ENCODE data around the gene RETN. TPM values are rescaled to one million over a fixed set of nuclear protein-coding genes. Genes with fewer than 3 reads are reported as not detected.

Gene RETN
- total RNA-seq, 1 experiment from 2014 or later = not detected

DNA sequence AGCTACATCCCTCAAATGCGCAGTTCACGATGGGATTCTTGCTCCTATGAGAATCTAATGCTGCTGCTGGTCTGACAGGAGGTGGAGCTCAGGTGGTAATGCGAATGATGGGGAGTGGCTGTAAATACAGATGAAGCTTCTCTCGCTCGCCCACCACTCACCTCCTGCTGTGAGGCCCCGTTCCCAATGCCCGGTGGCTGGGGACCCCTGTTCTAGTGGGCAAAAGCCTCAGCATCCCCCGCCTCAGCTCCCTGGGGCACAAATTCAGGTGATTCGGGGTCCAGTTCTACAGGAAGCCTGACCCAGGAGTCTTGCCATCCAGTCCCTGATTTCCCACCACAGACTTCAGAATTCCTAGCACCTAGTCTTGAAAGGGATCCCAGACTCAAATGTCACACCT, 3.7 kb downstream of the RETN start:
- no TSS peak for BruUV-seq (replicated peaks)
- intact Hi-C loops (cut with micrococcal nuclease; ENCODE audit: unreplicated experiment) = no loop called here
- TF ChIP-seq EZH2 (IDR thresholded peaks at IDR 0.05; ENCODE audit: borderline replicate concordance, low read depth, low read length, poor library complexity, severe bottlenecking) = no peak
- TF ChIP-seq, protein P1, sequence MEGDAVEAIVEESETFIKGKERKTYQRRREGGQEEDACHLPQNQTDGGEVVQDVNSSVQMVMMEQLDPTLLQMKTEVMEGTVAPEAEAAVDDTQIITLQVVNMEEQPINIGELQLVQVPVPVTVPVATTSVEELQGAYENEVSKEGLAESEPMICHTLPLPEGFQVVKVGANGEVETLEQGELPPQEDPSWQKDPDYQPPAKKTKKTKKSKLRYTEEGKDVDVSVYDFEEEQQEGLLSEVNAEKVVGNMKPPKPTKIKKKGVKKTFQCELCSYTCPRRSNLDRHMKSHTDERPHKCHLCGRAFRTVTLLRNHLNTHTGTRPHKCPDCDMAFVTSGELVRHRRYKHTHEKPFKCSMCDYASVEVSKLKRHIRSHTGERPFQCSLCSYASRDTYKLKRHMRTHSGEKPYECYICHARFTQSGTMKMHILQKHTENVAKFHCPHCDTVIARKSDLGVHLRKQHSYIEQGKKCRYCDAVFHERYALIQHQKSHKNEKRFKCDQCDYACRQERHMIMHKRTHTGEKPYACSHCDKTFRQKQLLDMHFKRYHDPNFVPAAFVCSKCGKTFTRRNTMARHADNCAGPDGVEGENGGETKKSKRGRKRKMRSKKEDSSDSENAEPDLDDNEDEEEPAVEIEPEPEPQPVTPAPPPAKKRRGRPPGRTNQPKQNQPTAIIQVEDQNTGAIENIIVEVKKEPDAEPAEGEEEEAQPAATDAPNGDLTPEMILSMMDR (conservative IDR thresholded peaks at IDR 0.05; ENCODE audit: low read depth, low read length) = no peak
- H3K9me3 ChIP-seq (ENCODE audit: low read depth, low read length, poor library complexity, severe bottlenecking) = no peaks in the 10 kb centered on the region
- no peak for DNase-seq (ENCODE audit: low spot score)
- ChIA-PET POLR2A (ENCODE audit: low non-redundant PET) (no interaction called here), CTCF (no interaction called here)
- no peaks in the 10 kb centered on the region for H3K27me3 ChIP-seq (replicated peaks; ENCODE audit: insufficient read depth, low read depth, low read length, poor library complexity)
- peaks cover 12% of the 10 kb centered on the region for H3K4me1 ChIP-seq (ENCODE audit: insufficient read depth, low read length, poor library complexity, severe bottlenecking)
- H3K27ac ChIP-seq (ENCODE audit: low read depth, low read length, poor library complexity, severe bottlenecking) = no peak overlapping the region
- no peaks in the 10 kb centered on the region for H3K36me3 ChIP-seq (ENCODE audit: insufficient read depth, low read length, poor library complexity, severe bottlenecking)
- no peak overlapping the region for H3K4me3 ChIP-seq (ENCODE audit: low read depth, low read length, poor library complexity, severe bottlenecking)

DNA sequence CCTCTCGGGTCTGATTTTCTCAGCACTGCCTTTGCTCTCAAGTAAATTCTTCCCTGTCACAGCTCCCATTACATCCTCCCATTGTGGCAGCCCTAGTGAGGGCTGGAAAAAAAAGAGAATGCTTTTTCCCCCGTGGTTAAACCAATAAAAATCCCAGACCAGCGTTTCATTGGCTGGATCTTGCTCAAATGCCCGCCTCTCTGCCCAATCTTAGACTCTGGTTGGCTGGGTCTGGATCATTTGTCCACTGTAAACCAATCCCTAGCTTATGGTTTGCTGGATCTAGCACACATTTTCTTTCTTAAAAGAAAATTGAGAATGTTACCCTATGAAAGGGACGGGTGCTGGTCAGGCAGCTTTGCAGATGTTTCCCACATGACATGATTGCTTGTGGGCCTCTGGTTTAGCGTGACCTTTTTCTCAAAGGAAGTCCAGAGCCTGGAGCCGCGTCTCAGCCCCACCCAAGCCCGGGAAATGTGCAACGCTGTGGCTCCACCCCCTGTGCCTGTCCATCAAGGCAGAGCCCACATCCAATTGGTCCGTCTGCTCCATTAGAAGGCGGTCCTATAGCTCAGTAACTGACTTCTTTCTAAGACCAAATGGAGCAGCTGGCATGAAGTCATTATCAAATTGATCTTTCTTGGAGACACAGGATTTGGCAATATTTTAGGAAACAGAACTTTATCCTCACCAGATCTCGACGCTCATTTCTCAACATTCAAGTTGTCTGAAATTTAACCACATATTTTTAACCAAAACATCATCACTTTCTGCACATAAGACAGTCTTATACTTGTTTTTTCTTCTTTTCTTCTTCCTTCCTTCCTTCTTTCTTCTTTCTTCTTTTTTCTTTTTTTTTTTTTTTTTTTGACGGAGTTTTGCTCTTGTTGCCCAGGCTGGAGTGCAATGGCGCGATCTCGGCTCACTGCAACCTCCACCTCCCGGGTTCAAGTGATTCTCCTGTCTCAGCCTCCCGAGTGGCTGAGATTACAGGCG, 5.5 kb downstream of the RETN start:
- H3K4me1 ChIP-seq (ENCODE audit: insufficient read depth, low read length, poor library complexity, severe bottlenecking) = peaks cover 14% of the 10 kb centered on the region
- ChIA-PET POLR2A (ENCODE audit: low non-redundant PET) (interaction anchor here (0.5 kb wide), 1 partner anchor 82 kb away, joined by 3 read pairs; no protein-coding TSS in a partner anchor), CTCF (interaction anchor here (0.7 kb wide), 1 partner anchor 25 kb away, joined by 3 read pairs; no protein-coding TSS in a partner anchor)
- no peaks in the 10 kb centered on the region for H3K36me3 ChIP-seq (ENCODE audit: insufficient read depth, low read length, poor library complexity, severe bottlenecking)
- BruUV-seq (replicated peaks) = no TSS peak
- H3K4me3 ChIP-seq (ENCODE audit: low read depth, low read length, poor library complexity, severe bottlenecking) = no peak overlapping the region
- no peaks in the 10 kb centered on the region for H3K9me3 ChIP-seq (ENCODE audit: low read depth, low read length, poor library complexity, severe bottlenecking)
- intact Hi-C loops (cut with micrococcal nuclease; ENCODE audit: unreplicated experiment) = no loop called here
- no peaks in the 10 kb centered on the region for H3K27me3 ChIP-seq (replicated peaks; ENCODE audit: insufficient read depth, low read depth, low read length, poor library complexity)
- peak; percentile 86 for DNase-seq (ENCODE audit: low spot score)
- H3K27ac ChIP-seq (ENCODE audit: low read depth, low read length, poor library complexity, severe bottlenecking) = no peak overlapping the region
- TF ChIP-seq, protein P1 (conservative IDR thresholded peaks at IDR 0.05; ENCODE audit: low read depth, low read length) = no peak
- TF ChIP-seq EZH2 (IDR thresholded peaks at IDR 0.05; ENCODE audit: borderline replicate concordance, low read depth, low read length, poor library complexity, severe bottlenecking) = no peak

DNA sequence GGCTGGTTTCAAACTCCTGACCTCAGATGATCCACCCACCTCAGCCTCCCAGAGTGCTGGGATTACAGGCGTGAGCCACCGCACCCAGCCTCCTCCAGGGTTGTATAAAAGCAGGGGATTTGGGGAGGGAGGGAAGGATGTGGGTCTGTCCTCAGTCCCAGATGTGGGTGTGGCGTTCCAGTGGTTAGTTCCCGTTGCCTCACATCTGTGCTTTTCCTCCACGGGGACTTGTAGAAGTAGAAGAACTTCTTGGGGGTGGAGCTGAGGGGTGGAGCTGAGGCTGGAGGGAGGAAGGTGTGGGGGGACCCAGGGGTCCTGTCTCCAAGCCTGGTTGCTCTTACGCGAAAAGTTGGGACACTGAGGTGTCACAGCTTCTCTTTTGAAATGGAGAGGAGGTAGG, 7.5 kb downstream of the RETN start:
- peak; percentile 58 for DNase-seq (ENCODE audit: low spot score)
- Histone ChIP-seq H3K9me3 (ENCODE audit: low read depth, low read length, poor library complexity, severe bottlenecking) (no peaks in the 10 kb centered on the region), H3K4me3 (ENCODE audit: low read depth, low read length, poor library complexity, severe bottlenecking) (peak overlapping the region; percentile 33), H3K4me1 (ENCODE audit: insufficient read depth, low read length, poor library complexity, severe bottlenecking) (peaks cover 18% of the 10 kb centered on the region), H3K36me3 (ENCODE audit: insufficient read depth, low read length, poor library complexity, severe bottlenecking) (no peaks in the 10 kb centered on the region), H3K27me3 (replicated peaks; ENCODE audit: insufficient read depth, low read depth, low read length, poor library complexity) (no peaks in the 10 kb centered on the region), H3K27ac (ENCODE audit: low read depth, low read length, poor library complexity, severe bottlenecking) (peak overlapping the region; percentile 7)
- no TSS peak for BruUV-seq (replicated peaks)
- ChIA-PET CTCF (interaction anchor here (0.5 to 1.2 kb wide), 2 partner anchors 24 to 322 kb away, joined by 3 read pairs; no protein-coding TSS in a partner anchor), POLR2A (ENCODE audit: low non-redundant PET) (no interaction called here)
- intact Hi-C loops (cut with micrococcal nuclease; ENCODE audit: unreplicated experiment) = no loop called here
- TF ChIP-seq, protein P1 (conservative IDR thresholded peaks at IDR 0.05; ENCODE audit: low read depth, low read length) = no peak
- no peak for TF ChIP-seq EZH2 (IDR thresholded peaks at IDR 0.05; ENCODE audit: borderline replicate concordance, low read depth, low read length, poor library complexity, severe bottlenecking)

All from A673 (cell line).